ENCODE measurements around the gene DDX60. TPM values are rescaled to one million over a fixed set of nuclear protein-coding genes. Genes with fewer than 3 reads are reported as not detected.

DDX60 gene
- polyA plus RNA-seq, 1 of the 3 experiments (the other 2 are of a cell fraction) = 2.7 TPM

- TF ChIP-seq GABPA (IDR thresholded peaks at IDR 0.05; ENCODE audit: low read depth) (no peak), USF2 (IDR thresholded peaks at IDR 0.05; ENCODE audit: borderline replicate concordance, low read depth, low read length) (no peak), MAX (IDR thresholded peaks at IDR 0.05; ENCODE audit: low read depth) (no peak), JUND (IDR thresholded peaks at IDR 0.05) (no peak), RAD21 (IDR thresholded peaks at IDR 0.05; ENCODE audit: low read length) (no peak), FOXM1 (IDR thresholded peaks at IDR 0.05; ENCODE audit: low read depth) (no peak), CTCF (IDR thresholded peaks at IDR 0.05) (no peak), YY1 (IDR thresholded peaks at IDR 0.05; ENCODE audit: low read depth) (no peak), MEF2A (IDR thresholded peaks at IDR 0.05; ENCODE audit: borderline replicate concordance, low read depth) (no peak), TAF1 (IDR thresholded peaks at IDR 0.05; ENCODE audit: borderline replicate concordance, low read depth, low read length) (no peak), USF1 (IDR thresholded peaks at IDR 0.05; ENCODE audit: borderline replicate concordance, low read depth) (no peak), GATA2 (CRISPR knock-in tag; IDR thresholded peaks at IDR 0.05) (no peak), FOSL2 (IDR thresholded peaks at IDR 0.05; ENCODE audit: borderline replicate concordance, low read depth) (no peak), IRF3 (IDR thresholded peaks at IDR 0.05; ENCODE audit: low read depth, low read length) (no peak), ZBTB33 (IDR thresholded peaks at IDR 0.05; ENCODE audit: borderline replicate concordance, low read depth) (no peak), CHD2 (IDR thresholded peaks at IDR 0.05; ENCODE audit: low read length, partially characterized antibody) (no peak), SIN3A (IDR thresholded peaks at IDR 0.05; ENCODE audit: borderline replicate concordance, low read depth, low read length) (no peak), TEAD4 (IDR thresholded peaks at IDR 0.05; ENCODE audit: borderline replicate concordance, insufficient read depth) (no peak)
- DNase-seq = no peak
- Histone ChIP-seq H3K27ac (ENCODE audit: low read depth in 2 of 2, low read length in 1 of 2) (no peak overlapping the region), H3F3A (replicated peaks; ENCODE audit: insufficient read depth) (peaks cover 3% of the 10 kb centered on the region), H3K27me3 (ENCODE audit: insufficient read depth) (no peaks in the 10 kb centered on the region), H3K9ac (no peak overlapping the region), H3K4me2 (no peak overlapping the region), H3K79me2 (ENCODE audit: insufficient read depth) (no peaks in the 10 kb centered on the region), H4K20me1 (ENCODE audit: insufficient read depth) (no peaks in the 10 kb centered on the region), H3K4me3 (ENCODE audit: low read depth in 2 of 2, low read length in 1 of 2) (no peak overlapping the region), H3K9me3 (no peaks in the 10 kb centered on the region), H3K4me1 (ENCODE audit: control insufficient read depth in 1 of 2, insufficient read depth in 2 of 2, low read depth in 1 of 2, low read length in 1 of 2) (no peaks in the 10 kb centered on the region), H3K36me3 (replicated peaks in 1 of 2; ENCODE audit: control insufficient read depth in 1 of 2, insufficient read depth in 2 of 2, low read length in 1 of 2) (peaks cover 0 to 5% of the 10 kb centered on the region in 2 experiments), H3K9me2 (no peaks in the 10 kb centered on the region), H2AFZ (ENCODE audit: low read depth) (no peak overlapping the region)
- ChIA-PET POLR2A (no interaction called here), CTCF (no interaction called here)
- 93% methylated on average over 3 of the region's 3 CpGs for WGBS (ENCODE audit: low lambda C conversion rate)
These were observed 25.1 kb downstream of the DDX60 start for GRCh38 chr4:168293386-168293975.
